Stimulated activated CD8-positive, alpha-beta memory T cell treated with anti-CD3 and anti-CD28 coated beads, Interleukin-2, amount 100 ng/mL, for 48 hours (primary cell): Measurements from ENCODE around the gene TFDP2.
"Not testable (repeated sequence)": the region's sequence is repeated elsewhere in the genome, so short reads cannot be mapped to it uniquely, and the experiment has no call there.

ENCODE experiments used
- DNase-seq, 2 donors: peaks; one replicate each; pipeline ENCODE4 v3.0.0-alpha.2; 2020; ENCODE audit warnings: low read depth in 2 of 2

TFDP2 gene

DNA sequence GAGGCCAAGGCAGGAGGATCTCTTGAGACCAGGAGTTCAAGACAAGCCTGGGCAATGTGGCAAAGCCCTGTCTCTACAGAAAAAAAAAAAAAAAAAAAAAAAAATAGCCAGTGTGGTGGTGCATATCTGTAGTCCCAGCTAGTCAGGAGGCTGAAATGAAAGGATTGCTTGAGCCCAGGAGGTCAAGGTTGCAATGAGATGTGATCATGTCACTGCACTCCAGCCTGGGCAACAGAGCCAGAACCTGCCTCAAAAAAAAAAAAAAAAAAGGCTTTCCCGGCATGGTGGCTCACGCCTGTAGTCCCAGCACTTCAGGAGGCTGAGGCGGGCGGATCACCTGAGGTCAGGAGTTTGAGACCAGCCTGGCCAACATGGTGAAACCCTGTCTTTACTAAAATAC lies 73.7 kb downstream of the TFDP2 start:
- not testable (repeated sequence) for DNase-seq

DNA sequence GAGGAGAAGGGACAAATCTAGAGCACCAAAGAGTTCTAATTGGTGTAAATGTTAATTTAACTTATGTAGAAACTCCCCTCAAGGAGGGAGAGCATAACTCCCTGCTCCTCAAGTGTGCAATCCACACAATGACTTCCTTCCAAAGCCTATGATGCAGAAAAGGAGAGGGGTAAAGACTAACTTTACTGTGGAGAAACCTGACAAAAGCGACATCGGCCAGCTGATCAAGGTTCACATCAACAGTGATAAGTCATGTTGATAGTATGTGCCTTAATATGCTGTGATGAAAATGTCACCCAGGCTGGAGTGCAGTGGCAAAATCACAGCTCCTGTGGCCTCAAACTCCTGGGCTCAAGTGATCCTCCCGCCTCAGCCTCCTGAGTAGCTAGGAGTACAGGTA lies 76.5 kb downstream of the TFDP2 start:
- DNase-seq, result no peak

DNA sequence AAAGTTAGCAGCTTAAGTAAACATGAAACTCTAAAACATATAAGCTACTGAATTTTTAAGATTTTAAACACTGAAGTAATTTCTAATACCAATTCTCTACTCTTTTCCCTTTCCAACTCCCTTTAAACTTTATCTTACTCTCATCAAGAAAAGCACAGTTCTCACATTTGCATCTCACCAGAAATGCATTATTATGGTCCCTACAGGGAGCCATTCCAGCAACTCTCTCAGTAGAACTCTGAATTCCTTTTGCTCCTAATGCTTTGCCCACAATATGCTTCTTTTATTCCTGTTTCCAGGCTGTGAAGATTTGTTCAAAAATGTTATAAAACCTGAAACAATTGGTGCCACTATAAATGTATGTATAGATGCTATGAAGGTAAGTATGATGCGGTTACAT lies 83.4 kb downstream of the TFDP2 start:
- no peak for DNase-seq

DNA sequence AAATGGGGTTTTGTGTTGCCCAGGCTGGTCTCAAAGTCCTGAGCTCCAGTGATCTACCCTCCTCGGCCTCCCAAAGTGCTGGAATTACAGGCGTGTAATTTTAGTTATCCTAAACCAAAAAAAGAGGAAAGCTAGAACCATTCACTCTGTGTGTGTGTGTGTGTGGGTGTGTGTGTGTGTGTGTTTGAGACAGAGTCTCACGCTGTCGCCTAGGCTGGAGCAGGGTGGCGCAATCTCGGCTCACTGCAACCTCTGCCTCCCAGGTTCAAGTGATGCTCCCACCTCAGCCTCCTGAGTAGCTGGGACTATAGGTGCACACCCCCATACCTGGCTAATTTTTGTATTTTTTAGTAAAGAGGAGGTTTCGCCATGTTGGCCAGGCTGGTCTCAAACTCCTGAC lies 84.0 kb downstream of the TFDP2 start:
- no peak for DNase-seq

DNA sequence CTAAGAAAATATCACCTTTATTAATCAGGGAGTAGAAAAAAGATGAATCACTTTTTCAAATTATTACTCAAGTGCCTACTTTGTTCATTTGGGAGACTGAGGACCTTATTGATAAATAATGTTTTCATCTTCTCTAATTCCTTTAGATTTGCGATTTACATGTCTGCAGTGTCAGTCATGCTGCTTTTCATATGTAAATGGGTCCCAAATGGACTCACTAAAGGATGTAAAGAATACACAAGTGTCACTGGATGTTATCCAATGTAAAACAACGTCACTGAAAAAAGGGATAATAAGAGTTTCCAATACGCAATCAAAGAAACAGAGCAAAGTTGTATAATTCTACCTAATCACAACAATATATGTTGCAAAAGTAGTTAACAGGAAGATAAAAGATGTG lies 84.9 kb downstream of the TFDP2 start:
- DNase-seq, result no peak

- no peak for DNase-seq
Measured at GRCh38 chr3:142057331-142057725, 92.0 kb downstream of the TFDP2 start.

GRCh38 chr3:142056656-142057330 lies 92.6 kb downstream of the TFDP2 start:
- no peak for DNase-seq

DNA sequence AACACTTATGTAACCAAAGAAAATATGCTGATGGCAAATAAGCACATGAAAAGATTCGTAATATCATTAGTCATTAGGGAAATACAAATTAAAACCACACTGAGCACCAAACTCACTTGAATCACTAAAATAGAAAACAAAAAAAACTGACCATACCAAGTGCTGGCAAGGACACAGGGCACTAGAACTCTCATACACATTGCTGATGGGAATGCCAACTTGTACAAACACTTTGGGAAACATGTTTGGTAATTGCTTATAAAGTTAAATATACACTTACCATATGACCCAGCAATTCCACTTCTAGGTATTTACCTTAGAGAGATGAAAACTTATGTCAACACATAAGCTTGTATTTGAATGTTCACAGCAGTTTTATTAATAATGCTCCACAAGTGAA lies 95.5 kb downstream of the TFDP2 start:
- DNase-seq, result no peak

DNA sequence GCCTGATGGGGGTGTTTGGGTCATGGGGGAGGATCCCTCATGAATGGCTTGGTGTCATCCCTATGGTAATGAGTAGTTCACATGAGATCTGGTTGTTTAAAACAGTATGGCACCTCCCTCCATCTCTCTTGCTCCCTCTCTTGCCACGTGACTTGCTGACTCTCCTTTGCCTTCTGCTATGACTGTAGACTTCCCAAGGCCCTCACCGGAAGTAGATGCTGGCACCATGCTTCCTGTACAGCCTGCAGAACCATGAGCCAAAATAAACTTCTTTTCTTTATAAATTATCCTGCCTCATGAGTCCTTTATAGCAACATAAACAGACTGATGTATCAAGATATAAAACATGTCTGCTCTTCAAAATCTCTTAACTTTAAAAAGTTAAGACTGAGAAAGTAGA lies 96.1 kb downstream of the TFDP2 start:
- no peak for DNase-seq

DNA sequence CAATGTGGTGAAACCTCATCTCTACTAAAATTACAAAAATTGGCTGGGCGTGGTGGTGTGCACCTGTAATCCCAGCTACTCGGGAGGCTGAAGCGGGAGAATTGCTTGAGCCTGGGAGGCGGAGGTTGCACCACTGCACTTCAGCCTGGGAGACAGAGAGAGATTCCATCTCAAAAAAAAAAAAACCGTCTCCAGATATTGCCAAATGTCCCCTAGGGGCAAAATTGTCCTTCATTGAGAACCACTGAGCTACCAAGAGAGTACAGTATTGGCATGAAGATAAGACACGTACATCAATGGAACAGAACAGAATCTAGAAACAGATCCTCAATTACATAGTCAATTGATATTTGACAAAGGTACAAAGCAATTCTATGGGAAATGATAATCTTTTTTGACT lies 98.0 kb downstream of the TFDP2 start:
- no peak for DNase-seq

- no peak for DNase-seq
Measured at GRCh38 chr3:142047021-142047369, 102.3 kb downstream of the TFDP2 start.

- no peak for DNase-seq
Measured at GRCh38 chr3:142046320-142047020, 102.9 kb downstream of the TFDP2 start.

- DNase-seq, result no peak
Measured at GRCh38 chr3:142040941-142041491, 108.3 kb downstream of the TFDP2 start.

- no peak for DNase-seq
Measured at GRCh38 chr3:142035308-142035922, 113.9 kb downstream of the TFDP2 start.

GRCh38 chr3:142033292-142033691 lies 116.1 kb downstream of the TFDP2 start:
- no peak for DNase-seq

GRCh38 chr3:142031575-142031974 lies 117.8 kb downstream of the TFDP2 start:
- DNase-seq, result no peak

- DNase-seq, result no peak
Measured at GRCh38 chr3:142029791-142030190, 119.6 kb downstream of the TFDP2 start.

DNA sequence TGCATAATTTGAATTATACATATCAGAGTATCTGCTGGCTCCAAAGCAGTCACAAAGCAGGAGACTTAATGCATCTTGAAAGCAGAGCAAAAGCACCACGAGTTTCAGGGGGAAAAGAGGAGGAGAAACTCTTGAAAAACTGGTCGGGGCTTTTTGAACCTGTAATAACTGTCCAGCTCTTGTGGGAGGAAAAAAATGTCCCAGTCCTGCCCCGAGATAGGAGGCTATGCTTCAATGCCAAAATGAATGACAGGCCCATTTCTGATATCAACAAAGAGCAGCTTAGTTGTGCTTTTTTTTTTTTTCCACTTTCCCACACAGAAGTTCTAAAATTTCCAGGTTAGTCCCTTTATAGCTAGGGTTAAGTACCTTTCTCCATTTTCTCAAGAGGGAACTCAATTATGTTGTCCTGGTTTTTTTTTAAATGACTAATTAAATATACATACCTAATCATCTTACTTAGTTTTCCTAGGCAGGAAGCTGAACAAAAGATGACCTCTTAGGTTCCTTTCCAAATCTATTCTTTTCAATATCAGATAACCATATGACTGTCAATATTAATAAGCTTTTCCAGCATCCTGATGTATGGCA lies 120.2 kb downstream of the TFDP2 start:
- DNase-seq, result no peak

DNA sequence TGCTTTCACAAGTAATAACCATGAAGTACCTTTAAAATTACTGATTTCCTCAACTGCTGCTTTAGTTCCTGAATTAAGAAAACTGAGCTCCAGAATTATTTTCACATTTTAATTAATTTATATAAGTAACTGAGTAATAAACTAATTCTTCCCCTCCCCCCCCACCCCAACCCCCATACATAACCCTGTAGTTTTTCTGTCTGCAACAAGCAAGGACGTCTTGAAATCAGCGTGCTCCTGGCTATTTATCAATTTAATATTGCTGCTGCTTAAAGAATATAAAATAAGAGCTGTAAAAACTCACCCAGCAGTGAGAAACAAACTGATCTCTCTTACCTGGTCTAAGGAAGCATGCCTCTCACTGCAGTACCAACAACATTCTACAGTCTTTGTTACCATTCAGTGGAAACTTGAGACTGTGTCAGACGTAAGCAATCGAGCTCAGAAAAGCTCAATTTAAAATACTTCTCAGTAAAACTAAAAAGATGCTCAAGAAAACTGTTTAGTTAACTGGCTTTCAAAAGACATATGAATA lies 121.0 kb downstream of the TFDP2 start:
- no peak for DNase-seq

DNA sequence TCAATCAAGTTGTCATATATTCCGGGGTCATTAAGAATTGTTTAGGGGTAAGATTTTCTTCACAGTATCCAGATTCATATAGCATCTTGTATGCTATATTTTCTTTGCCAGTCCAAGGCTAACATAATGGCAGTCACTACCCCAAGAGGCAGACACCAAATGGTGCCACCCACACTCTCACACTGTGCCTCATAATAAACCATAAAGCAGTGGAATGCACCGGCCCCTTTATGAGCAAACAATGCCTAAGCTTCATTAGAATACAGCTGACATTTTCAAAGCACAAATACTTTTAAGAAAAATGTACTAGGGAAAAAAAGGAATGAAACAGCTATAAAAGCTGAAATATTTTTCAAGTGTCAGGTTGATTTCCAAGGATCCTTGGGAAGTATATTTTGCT lies 121.6 kb downstream of the TFDP2 start:
- peak in 1 of 2 donors; percentile 2 for DNase-seq

DNA sequence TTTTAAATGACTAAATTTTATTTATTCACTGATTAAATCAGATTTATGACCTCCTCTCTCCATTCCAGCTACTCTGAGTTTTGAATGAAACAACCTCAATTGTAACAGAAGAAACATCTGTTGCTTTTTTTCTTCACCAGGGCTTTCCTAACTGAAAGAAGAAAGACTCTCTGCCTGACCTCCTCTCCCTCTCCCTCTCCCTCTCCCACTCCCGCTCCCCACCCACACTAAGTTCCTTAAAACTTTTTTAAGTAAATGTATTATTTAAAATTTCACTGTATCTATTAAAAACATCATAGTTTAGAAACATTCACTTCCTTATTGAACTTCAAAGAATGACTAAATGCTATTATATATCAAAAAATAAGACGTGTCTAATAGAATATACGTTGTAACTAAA lies 122.0 kb downstream of the TFDP2 start:
- DNase-seq, result no peak

DNA sequence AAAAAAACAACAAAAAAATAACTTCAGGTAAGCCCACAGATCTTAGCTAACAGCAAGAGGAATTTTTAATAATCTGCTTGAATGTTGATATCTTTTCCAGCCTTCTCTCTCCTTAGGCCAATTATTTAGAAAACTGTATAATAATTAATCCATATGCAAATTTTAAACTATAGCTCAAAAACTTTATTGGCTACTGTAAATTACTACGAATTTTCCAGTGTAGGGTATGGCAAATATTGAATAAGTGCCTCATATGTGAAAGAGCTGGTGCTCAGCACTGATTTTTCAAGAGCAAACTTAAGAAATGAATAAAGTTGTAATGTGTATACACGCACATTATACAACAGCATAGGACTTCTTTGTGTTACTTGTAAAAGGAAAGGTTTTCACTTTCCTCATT lies 123.0 kb downstream of the TFDP2 start:
- no peak for DNase-seq
